Nucleus accumbens (tissue), 56 donors: ENCODE measurements around the gene CDIP1.
"Not testable (repeated sequence)": the region's sequence is repeated elsewhere in the genome, so short reads cannot be mapped to it uniquely, and the experiment has no call there.

Experiments
- DNase-seq, 56 donors: peaks; one replicate each; lab custom pipeline; 2025; lab: John Stamatoyannopoulos, UW

CDIP1 gene

DNA sequence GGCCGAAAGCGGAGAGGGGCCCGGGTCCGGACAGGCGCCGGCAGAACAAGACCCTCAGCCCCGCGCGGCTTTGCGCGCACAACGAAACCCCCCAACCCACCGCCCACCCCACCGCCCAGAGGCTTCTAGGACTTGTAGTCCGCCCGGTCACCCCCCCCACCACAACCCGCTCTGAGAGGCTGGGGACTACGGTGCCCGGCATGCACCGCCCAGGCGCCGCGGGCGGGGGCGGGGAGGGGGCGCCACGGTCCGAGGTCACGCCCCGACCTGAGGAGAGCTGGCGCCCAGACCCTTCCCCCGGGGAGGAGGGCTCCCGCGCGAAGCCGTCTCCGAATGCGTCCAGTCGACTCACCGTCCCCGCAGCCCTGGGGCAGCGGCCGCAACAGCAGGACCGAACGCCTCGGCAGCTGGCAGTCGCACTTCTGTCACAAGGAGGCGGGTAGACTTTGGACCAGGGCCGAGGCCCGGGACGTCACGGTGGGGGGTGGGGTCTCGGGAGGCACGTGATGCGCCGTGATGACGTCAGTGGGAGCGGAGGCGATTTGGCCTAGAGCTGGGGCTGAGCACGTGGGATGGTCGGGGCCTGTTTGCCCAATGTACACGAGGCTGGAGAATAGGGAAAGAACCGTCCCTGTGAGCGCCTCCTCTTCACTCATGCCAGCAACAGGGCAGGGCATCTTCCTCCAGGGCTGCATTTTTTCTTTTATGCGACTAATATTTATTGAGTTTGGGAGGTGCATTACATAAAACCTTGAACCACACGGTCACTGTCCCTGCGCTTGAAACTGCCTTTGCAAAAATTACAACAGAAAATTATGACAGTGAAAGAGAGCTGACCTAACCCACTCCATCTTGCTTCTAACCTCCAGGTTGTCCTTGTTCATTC is at the start of gene CDIP1:
Gene CDIP1 (minus strand): TSS at position 424 of the 886 bp plus-strand sequence. CDS start 24,643 bp downstream, outside the sequence.
- DNase-seq = peak in 55 of 56 donors; percentile 75 to 98 (median 95)

DNA sequence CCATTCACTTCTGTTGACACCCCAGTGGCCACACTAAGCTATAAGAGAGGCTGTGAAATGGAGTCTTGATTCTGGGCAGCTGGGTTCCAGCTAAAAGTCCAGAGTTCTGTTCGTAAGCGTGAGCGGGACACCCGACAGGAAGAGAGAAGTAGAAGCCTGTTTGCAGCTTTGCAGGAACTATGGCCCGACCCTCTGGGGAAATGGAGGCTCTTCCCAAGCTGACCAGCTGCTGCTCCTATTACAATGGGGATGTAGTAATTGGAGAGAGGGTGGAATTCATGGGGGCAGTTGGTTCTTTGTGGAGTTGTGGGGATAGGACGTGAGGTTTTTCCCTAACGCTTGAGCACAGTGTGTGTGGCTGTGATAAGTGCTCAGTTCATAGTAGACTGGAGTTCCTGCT is 47.7 kb upstream of the CDIP1 start:
- DNase-seq = no peak

DNA sequence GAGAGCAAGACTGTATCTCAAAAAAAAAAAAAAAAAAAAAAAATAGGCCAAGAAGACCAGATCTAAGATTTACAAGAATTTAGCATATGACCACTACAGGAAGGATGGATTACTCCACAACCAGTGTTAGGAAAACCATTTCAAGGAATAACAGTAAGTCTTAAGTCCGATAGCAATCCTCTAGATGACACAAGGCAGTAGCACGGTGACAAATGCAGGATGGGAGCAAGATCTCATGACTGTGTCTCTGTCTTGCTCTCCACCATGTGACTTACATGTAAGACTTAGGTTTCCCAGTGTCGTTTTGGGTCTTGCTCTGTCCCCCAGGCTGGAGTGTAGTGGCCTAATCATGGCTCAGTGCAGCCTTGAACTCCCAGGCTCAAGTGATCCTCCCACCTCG is 45.3 kb upstream of the CDIP1 start:
- no peak for DNase-seq

DNA sequence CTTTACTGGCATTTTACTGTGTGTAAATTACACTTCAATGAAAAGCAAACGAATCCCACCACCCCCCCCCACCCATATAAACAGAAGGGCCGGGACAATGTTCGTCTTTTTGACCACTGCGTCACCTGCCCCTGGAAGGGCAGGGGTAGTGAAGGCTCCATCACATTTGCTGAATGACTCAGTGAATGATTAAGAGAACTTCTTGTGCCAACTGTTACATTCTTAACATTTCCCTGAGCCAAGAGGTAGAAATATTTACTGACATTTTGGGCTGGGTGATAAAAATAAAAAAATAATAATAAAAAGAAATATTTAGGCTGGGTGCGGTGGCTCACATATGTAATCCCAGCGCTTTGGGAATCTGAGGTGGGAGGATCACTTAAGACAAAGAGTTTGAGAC is 41.7 kb upstream of the CDIP1 start:
- DNase-seq = no peak

DNA sequence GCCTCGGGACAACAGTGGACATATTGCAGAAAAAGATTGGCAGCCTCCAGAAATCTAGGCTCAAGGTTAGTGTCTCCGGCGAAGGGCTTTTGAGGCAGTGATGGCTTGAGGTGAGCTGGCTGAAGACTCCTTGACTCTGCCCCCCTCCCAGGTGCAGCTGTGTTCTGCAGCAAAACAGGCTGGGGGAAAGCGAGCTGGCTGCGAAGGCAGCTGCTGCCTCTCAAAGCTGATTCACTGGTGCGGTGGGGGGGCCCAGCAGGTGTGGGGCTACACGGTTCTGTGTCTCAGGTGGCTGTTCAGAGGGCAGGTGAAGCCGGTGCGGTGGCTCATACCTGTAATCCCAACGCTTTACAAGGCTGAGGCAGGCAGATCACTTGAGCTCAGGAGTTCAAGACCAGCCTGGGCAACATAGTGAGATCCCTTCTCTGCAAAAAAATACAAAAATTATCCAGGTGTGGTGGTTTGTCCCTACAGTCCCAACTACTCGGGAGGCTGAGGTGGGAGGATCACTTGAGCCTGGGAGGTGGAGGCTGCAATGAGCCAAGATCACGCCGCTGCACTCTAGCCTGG is 40.5 kb upstream of the CDIP1 start:
- DNase-seq = no peak

DNA sequence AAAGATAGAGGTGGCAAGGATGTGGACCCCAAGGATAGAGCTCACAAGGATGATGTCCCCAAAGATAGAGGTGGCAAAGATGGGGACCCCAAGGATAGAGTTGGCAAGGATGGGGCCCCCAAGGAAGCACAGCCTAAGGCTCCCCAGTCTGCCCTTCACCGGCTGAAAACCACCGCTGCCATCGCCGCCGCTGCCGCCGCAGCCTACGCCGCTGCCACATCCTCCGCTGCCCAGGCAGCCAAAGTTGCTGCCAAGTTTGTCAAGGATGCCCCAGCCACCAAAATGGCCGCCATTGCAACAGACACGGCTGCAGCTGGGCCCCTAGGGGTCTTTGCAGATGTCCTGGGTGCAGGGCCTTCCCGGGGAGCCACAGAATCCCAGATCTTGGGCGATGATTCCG is 37.4 kb upstream of the CDIP1 start:
- DNase-seq = no peak

DNA sequence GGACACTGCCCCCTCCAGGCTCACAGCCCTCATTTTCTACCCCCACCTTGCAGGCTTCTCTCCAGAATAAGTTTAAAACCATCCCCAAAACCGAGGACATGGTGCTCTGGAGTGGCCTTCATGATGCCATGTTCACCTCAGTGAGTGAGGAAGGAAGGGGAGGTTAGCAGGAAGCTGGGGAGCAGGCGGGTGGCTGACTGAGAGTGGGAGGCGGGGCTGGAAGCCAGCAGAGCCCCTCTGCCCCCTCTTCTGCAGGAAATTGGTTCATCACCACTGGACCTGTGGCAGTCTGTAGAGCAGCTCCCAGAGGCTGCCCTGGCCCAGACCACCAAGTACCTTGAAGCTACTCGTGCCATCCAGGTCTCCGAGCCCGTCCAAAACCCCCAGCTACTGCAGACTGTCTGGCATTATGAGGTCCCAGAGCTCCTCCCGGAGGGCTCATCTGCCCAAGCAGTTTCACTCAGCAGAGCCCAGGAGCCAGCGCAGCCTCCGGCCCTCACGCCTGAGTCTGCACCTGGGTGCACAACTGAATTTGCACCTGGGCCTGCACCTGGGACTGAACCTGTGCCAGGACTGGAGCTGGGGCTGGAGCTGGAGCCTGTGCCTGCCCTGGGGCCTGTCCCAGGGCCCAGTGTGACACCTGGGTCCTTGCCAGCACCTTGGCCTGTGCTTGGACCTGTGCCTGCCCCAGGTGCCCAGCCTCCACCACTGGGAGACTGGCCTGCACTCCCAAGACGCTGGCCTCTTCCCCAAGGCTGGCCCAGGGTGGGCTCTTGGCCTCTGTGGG is 36.5 kb upstream of the CDIP1 start:
- DNase-seq = no peak

DNA sequence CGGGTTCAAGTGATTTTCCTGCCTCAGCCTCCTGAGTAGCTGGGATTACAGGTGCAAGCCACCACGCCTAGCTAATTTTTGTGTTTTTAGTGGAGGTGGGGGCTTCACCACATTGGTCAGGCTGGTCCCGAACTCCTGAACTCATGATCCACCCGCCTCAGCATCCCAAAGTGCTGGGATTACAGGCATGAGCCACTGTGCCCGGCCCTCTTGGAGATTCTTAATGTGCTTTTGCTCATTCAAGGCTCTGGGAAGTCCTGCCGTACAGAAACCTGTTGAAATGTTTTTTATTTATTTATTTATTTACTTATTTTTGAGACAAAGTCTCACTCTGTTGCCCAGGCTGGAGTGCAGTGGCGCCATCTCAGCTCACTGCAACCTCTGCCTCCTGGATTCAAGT is 35.4 kb upstream of the CDIP1 start:
- not testable (repeated sequence) for DNase-seq

DNA sequence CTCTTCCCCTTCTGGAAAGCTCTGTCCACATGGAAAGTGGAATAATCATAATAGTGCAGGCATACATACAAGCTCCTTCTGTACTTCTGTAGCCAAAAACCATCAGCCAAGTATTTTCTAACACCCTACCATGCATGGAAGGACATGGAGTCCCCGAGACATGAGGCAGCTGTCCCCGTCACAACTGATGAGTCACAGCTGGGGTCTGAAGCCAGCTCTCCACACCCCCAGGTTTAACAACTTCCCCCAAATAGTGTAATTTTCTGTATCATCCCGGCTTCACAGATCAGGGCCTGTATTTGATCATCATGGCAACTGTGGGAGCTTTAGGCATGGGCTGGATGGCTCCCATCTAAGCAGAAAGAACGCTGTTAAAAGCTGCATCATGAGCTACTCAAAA is 34.1 kb upstream of the CDIP1 start:
- DNase-seq = no peak

DNA sequence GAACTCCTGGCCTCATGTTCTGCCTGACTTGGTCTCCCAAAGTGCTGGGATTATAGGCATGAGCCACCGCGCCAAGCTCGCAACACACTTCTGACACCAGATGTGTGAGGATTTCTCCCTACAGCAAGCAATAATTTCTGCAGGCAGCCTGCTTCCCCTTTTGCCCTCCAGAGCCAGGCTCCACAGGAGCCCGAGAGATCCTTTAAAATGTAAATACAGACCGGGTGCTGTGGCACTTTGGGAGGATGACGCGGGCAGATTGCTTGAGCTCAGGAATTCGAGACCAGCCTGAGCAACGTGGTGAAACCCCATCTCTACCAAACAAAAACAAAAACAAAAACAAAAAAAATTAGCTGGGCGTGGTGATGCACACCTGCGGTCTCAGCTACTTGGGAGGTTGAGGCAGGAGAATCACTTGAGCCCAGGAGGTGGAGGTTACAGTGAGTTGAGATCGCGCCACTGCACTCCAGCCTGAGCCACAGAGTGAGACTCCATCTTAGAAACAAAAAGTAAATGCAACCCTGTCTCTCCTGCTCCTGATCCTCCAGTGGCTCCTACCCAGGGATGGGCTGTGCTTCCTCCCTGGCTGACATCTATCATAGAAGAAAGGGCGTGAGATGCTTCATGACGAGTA is 32.2 kb upstream of the CDIP1 start:
- DNase-seq = no peak

DNA sequence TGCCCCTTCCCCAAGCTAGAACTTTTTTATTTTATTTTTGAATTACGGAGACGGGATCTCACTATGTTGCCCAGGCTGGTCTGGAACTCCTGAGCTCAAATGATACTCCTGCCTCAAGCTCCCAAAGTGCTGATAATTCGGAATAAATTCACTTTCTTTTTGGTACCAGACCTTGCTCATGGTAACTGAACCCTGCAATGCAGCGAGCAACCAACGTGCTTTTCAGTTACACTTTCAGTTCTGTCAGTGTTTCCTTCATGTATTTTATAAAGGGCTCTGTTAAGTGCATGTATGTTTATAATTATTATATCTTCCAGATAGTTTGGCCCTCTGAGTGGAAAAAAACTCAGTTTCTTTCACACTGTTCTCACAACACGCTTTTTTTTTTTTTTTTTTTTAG is 31.5 kb upstream of the CDIP1 start:
- DNase-seq = no peak

DNA sequence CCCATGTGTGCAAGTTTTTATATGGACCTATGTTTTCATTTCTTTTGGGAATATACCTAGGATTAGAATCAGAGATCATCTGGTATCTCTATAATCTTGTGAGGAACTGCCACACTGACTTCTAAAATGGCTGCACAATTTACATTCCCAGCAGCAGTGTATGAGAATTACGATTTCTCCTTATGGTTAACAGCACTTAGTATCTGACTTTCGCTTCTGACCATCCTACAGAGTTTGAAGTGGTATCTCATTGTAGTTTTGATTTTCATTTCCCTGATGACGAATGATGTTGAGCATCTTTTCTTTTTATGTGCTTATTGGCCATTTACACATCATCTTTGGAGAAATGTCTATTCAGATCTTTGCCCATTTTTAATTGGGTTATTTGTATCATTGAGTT is 27.6 kb upstream of the CDIP1 start:
- no peak for DNase-seq

DNA sequence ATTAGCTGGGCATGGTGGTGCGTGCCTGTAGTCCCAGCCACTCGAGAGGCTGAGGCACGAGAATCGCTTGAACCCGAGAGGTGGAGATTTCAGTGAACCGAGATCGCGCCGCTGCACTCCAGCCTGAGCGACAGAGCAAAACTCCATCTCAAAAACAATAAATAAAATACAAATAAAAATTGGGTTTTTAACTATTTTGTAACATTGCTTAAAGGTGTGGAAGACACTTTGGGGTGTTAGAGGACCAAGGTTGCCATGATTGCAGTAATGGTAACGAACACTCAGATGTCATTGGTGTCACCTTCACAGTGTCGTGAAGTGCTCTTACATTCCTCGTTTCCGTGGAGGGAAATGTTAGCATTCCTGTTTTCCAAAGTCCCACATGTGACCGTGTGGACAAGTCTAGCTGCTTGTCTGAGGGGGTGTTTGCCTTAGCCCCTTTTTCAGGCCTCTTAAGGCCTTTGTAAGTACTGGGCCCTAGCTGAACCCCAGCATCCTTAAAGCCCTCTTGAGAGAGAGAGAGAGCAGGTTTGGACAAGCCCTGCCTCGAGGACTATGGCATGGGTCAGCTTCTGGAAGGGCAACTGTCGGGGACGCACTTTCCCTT is 26.2 kb upstream of the CDIP1 start:
- no peak for DNase-seq

DNA sequence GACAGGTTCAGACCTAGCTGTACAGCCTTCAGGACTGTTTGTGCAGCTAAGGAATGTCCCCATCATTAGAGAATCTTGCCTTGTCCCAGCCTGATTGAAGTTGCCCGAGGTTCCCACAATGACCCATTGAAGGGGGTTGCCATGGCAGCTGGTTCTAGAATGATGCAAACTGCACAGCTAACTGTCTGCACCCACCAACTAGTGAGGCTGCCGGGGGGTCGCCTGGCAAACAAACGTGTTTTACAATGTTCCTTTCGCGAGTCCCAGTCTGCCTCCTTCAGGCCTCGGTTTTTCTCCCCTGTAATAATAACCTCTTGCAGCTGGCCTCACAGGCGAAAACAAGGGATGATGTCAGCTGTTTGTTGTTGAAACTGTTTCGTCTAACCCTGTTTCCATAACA is 23.0 kb upstream of the CDIP1 start:
- peak in 46 of 56 donors; percentile 3 to 78 (median 43) for DNase-seq

DNA sequence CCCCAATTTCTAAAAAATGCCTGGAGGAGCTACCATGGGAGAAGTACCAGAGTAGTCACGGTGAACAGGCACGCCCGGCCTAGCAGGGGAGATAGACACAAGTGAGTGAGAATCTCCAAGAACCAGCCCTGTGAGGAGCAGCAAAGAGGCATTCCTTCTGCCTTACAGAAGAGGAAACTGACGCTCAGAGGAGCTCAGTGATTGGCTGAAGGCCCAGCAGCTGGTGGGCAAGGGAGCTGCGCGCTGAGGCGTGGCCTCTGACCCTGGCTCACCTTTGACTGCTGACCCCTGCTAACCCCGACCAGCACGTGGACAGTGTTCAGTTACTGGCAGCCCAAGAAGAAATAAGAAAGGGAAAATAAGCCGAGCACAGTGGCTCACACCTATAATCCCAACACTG is 19.4 kb upstream of the CDIP1 start:
- no peak for DNase-seq

DNA sequence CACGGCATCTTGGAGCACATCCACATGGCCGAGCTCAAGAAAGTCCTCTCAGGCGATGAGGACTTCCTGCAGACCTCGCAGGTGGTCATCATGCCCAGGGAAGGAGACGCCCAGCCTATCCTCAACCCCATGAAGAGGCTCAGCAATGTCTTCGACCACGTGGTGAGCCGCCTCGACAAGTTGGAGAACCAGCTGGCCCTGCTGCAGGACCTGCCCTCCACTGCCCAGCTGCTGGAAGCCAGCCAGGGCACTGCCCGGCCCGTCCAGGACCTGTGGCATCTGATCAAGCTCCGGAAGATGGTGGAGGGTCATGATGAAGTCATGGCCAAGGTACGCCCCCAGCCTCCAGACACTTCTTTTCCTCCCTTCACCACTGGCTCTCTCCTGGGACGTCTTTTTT is 18.0 kb upstream of the CDIP1 start:
- no peak for DNase-seq

DNA sequence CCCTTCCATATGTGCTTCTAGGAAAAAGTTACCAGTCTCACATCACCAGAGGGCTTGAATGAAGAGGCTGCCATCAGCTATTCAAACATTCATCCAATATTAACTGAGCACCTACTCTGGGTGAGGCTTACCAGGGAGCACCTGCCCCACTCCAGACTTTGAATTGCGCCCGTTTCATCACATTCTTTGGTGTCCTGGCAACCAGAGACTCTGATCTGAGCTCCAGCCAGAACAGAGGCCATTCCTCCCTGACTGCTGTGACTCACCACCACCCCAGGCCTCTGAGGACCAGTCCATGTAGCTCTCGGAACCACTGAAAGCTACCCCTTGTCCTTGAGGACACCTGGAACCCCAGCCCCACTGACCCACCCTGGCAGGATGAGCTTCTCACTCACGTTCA is 17.5 kb upstream of the CDIP1 start, which contains the start of gene C16orf96:
Gene C16orf96 (plus strand): TSS at position 229 of the 400 bp plus-strand sequence. CDS start 150 bp downstream, at position 379.
- no peak for DNase-seq

DNA sequence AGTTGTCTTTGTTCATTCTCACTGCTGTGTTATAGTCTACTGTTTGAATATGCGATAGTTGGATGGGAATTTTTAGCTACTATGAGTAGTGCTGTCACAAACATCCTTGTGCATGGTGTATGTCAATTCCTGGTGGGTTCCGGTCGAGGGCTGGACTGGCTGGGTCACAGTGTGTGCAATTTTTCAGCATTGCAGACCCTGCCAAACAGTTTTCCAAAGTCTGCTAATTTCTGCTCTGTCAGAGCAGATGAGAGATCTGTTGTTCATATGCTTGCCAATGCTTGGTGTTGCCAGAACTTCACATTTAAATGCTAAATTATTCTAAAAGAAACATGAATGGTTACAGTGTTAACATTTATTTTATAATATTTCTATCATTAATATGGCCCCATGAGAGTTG is 14.0 kb upstream of the CDIP1 start:
- DNase-seq = no peak

DNA sequence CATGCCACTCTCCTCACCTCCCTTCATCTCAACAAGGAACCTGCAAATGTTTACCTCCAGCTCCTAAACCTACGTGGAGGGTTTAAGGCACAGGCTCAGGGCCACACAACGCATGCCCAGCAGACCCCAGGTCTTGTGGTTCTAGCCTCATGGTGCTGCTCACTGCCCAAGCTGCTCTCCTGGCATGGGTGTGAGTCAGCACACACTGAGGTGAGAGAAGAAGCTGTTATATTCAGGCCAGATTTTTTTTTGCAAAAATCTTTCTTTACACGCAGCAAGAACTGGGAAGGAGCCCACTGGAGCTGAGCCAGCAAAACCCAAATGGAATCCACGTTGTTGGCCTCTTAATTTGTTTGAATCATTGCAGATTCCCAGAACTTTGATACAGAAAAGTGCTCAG is 12.0 kb upstream of the CDIP1 start:
- no peak for DNase-seq

DNA sequence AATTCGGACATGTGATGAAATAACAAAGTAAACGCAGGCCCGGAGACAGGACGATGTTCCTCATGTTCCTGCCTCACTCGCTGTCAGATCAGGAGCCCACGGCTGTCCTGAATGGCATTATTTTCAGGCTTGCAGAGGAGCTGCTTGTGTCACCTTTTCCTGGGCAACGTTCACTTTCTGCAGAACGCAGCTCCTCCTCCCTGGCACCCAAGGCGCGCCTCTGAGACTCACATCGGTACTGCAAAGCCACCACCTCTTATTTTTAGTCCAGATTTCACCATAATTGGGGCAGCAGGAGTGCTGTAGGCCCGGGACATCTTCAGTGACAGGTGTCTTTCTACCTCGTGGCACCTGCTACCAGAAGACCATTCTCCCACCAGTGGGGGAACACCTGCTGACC is 9.6 kb upstream of the CDIP1 start:
- DNase-seq = no peak
